Measurements from ENCODE around the gene STOML2.

STOML2 gene

DNA sequence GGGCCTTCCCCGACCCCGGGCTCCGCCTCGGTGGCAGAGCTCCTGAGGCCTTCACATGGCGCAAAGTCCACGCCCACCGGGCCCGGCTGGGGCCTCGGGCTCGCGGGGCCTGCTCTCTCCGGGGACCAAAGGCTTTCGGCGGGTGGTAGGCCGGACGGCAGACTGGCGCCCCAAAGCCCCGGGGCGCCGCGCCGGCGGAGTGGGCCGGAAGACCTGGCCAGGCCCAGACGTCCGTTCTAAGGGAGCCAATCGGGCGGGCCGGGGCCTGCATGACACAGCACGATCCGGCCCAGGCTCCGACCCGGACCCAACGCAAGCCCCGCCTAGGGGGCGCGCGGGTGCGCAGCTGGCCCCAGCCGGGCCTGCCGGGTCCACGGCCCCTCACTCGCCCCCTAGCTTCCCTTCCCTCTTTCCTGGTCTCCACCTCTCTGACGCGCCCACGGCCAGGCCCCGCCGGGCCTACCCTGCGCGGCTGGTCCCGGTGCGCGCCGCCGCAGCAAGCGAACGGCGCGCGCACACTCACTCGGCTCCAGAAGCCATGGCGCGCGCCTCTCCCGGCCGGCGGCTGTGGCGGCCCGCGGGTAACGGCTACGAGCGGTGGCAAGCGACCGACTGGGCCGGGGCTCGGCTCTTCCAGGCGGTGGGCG is 31.0 kb downstream of the STOML2 start:
- DNase-seq = peak; percentile 66 to 92 (median 82)

DNA sequence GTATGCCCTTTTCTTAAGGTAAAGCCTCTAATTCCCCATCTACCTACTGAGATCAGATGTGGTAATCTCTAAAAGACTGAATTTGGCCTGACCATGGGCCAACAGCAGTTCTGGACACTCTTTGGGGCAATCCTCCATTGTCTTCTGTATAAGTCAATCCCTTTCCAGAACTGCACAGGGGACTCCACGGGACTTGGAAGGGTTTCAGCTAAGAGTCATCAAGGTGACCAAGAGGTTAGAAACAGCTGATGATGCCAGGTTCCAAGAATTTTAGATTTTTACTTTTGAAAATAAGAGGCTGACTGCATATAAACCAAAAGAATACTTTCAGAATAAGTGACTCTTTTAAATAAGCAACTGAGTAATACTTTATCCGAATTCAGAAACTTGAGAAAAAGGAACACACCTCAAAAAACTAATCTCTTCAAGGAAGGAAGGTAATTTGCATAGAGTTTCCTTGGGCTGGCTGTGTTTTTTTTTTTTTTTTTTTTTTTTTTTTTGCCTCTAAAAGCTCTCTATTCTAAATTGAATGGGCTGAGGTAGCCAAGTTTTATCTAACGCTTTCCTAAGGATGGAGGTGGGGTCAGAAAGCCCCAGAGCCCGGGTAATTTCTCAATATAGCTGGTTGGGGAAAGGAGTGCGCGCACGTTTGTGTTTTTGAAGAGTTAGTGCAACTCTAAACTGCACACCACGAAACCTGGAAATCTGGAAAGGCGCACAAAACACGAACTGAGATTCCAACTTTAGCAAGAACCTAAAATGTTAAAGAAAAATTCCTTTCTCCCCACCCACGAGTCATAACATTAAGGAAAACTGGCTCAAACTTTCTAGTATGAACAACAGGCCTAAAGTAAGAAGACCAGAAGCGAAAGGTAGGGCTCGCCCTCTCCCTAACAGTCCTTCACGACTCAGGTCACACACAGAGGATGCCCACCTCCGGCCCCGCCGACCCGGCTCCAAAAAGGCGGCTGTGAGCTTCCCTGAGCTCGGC is 31.8 kb downstream of the STOML2 start:
- DNase-seq = peak in 3 of 6 experiments; percentile 9 to 42 (median 12)

DNA sequence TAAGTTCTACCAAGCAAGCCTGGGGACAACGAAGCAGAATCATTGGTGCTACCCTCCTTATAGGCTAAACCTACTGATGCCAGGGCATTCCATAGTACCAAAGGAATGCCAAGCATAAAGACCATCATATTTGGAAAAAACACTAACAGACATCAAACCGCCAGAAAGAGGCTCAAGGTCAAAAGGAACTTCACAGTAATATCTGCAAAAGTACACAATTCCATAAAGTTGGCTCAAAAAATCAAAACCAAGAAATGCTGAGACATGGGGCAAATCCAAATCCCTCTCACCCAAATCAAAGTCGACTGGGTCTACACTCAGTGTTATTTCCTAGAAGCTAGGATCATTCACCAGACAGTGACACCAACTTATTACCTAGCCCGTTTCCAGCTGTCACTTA is 33.9 kb downstream of the STOML2 start:
- no peak for DNase-seq

DNA sequence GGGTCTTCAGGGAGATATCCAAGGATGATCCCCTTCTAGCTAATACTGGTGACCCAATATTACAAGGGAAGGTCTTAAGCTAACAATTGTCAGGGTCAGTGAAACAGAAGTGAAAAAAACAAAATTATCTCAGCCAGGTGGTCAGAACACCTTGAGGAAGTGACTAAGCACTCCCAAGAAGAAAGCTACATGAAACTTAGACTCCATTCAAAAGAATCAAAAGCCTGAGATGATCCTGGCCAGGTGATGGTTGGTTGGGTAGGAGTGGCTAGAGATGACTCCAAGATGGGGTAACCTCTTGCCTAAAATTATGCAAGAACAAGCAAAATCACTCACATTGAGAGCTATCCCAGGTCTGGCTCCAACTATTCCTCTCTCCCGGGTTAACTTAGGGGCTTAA is 35.9 kb downstream of the STOML2 start:
- no peak for DNase-seq

DNA sequence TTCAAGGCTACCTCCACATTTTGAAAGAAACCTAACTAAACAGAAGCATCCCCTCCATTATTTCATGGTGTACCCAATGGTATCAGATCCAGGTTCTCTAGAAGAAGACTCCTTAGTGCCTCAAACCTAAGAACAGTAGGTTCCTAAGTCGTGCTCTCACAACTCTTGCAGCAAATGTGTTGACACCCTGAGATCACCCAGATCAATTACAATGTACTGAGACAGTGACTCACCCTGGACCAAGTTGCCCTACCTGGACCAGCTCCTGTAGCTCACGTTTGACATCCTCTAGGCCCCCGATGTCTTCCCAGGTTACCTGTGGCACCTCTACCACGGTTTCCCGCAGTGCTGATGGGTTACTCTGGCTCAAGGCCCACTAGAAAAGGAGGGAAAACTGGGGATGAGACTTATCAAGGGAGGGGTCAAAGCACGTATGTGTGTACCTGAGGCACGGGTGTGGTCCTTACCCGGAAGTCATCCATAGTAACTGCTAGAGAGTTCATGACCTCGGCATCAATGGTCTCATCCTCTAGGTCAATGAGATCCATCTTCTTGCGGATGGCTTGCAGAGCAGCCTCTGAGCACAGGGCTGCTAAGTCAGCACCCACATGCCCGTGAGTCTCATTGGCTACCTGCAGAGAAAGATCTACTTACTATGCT is 42.3 kb downstream of the STOML2 start:
- DNase-seq = no peak

DNA sequence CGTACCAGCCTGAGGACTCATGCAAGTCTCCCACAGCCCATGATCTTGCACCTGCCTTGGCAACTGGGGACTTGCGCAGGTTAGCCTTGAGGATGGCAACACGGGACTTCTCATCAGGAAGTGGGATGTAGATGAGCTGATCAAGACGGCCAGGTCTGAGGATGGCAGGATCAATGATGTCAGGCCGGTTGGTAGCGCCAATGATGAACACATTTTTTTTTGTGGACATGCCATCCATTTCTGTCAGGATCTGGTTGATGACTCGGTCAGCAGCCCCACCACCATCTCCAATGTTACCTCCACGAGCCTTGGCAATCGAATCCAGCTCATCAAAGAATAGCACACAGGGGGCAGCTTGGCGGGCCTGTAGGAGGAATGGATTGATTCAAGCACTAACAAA is 43.5 kb downstream of the STOML2 start:
- no peak for DNase-seq

DNA sequence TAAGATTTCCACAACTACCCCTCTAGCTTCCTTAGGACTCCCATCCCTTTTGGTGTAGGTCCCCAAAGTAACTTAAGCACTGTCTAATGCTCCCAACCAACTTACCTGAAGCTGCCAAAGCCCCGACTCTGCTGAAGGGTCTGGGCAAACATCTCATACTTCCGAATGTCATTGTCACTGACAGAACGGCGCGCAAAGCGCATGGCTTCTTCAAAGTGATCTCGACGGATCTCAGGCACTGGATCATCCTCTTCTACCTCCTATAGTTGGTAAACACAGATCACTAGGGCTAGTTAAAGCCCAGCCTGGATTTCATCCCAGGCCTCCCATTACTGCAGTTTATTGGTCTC is 45.7 kb downstream of the STOML2 start:
- DNase-seq = no peak

DNA sequence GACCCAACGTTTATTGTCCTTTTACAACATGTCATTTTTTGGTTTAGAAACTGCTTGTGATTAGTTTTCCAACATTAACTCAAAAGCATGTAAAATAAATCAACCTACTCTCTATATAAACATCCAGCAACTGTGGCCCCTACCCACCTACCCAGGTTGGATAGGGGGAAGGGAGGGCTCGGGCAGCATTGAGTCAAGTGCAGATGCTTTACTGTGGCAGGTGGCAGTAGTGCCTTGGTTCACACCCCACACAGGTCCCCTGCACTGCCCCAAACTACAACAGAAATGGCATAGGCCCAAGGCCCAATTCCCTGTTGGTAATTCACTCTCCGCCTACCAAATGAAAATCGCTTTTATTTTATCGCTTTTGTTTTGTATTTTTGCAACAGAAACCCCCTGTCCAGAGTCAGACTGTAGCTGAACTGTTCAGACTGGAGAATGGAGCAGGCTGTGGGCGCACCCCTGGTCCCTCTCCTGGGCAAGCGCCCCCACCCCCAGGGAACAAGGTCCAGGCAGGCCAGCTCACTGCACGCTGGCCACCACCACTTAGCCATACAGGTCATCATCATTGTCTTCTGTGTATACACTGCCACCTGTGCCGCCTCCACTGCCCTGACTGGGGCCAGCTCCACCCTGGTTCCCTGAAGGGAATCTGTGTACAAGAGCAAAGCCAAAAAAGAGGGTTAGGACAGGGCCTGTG is 46.2 kb downstream of the STOML2 start:
- no peak for DNase-seq

DNA sequence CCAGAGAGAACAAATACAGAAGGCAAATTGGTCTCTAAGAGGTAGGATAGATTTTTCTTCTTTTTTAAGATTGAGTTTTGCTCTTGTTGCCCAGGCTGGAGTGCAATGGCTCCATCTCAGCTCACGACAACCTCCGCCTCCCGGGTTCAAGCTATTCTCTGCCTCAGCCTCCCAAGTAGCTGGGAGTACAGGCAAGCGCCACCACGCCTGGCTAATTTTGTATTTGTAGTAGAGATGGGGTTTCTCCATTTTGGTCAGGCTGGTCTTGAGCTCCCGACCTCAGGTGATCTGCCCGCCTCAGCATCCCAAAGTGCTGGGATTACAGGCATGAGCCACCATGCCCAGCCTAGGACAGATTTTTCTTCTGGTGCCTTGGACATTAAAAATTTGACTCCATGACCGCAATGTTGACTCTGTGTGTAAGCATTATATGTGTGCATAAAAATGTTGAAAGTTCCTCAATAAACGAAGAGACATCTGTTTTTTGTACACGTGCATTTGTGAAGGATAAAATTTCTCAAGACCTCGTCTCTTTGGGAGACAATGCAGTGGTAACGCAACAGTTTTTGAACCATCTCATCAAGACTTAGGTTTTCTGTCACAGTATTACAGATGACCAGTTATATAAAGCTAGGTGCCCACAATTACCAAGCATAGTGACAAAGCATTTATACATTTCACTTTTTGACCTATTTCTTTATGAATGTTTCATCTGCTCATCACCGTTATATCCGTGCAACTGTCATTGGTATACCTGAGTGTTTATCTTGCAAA is 47.9 kb downstream of the STOML2 start:
- no peak for DNase-seq

DNA sequence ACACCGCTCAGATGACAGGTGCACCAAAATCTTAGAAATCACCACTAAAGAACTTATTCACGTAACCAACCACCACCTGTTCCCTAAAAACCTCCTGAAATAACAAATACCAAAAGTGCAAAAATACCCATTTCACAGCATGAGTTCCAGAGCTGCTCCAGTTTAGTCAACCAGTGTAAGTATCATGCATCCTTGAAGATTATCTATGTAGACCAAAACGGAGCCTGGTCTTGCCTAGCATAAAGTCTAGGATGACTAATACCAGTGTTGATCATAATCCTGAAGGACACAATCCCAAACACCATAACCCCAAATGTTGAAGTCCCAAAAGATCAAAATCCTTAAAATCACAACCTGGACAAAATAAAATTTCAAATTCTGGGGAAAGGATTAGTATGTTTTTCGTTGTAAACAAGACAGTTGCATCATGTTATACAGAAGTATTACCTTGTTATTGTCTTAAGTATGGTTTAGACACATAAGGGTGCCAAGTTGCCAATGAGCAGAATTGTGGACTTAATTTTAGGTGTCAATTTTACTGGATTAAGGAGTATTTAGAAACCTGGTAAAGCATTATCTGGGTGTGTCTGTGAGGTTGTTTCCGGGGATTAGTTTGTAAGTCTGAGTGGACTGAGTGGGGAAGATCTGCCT is 48.6 kb downstream of the STOML2 start:
- no peak for DNase-seq

DNA sequence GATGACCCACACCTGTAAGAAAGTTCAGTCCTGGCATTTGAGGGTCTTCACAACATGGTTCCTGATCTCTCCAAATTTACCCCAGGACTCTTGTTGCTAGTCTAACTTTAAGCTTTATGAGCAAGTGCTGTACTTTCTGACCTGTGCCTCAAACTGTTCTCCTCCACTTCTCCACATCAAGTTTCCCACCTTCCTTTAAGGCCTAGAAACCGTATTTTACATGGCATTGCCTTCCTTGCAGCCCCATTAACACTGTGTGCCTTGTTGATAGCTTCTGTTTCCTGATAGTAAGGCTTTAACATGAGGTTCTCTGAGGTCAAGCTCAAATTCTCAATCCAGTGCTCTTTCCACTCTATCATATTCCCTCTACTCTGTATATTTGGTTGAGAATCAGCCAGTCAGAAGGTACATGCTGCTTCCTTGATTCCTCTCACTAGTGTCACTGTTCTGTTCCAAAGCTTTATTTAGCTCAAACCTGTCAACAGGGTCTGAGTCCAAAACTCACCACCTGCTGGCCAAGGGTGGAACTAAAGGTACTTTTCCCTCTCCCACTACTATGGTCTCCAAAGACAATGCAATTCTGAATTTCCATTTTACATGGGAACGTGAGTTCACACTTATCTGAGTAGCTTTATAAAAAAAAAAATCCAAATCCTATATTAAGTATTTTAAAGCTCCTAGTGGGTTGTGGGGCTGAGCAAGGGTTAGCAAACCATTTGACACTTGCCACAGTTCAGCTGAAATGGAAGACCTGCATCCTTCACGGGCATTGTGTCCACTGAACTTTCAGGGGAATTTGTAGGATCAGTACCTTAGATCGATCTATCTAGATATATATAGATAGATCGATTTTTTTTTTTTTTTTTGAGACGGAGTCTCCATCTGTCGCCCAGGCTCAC is 51.6 kb downstream of the STOML2 start:
- peak; percentile 2 to 50 (median 24) for DNase-seq
